Activated T-helper 17 cell treated with anti-CD3 and anti-CD28 coated beads, Interleukin-2, amount 50 U/mL, for 72 hours (primary cell): ENCODE data around the gene DDX19B. TPM values are rescaled to one million over a fixed set of nuclear protein-coding genes. Genes with fewer than 3 reads are reported as not detected.
A peak's percentile ranks its signal among the peaks of the same experiment; 100 is the strongest.
"Not testable (repeated sequence)": the region's sequence is repeated elsewhere in the genome, so short reads cannot be mapped to it uniquely, and the experiment has no call there.

ENCODE experiments used
- ATAC-seq: fragments of 150-1000 bp; cut with Tn5 transposase; replicated peaks from 2 replicates; pipeline ENCODE4 v1.10.0; 2021; ENCODE audit warnings: mild to moderate bottlenecking, moderate library complexity
- H3K27ac Mint-ChIP-seq: one replicate; pipeline ENCODE4 v1.8.0; 2022; ENCODE audit warnings: mixed read lengths
- H3K27me3 Mint-ChIP-seq: one replicate; pipeline ENCODE4 v1.8.0; 2022; ENCODE audit warnings: mixed read lengths
- H3K36me3 Mint-ChIP-seq: one replicate; pipeline ENCODE4 v1.8.0; 2022; ENCODE audit warnings: low read depth, mild to moderate bottlenecking, mixed read lengths
- H3K4me1 Mint-ChIP-seq: one replicate; pipeline ENCODE4 v1.8.0; 2022; ENCODE audit warnings: mixed read lengths
- H3K4me3 Mint-ChIP-seq: one replicate; pipeline ENCODE4 v1.8.0; 2022; ENCODE audit warnings: mild to moderate bottlenecking, mixed read lengths
- H3K9me3 Mint-ChIP-seq: one replicate; pipeline ENCODE4 v1.8.0; 2022; ENCODE audit warnings: mixed read lengths
- total RNA-seq, 2 donors: library from RNA; stranded (reverse); gene quantifications; one replicate each; pipeline ENCODE4 v1.2.3, GENCODE V29; 2022

DDX19B gene
- total RNA-seq, 2 donors from 2014 or later, result 35.2 to 35.4 TPM

DNA sequence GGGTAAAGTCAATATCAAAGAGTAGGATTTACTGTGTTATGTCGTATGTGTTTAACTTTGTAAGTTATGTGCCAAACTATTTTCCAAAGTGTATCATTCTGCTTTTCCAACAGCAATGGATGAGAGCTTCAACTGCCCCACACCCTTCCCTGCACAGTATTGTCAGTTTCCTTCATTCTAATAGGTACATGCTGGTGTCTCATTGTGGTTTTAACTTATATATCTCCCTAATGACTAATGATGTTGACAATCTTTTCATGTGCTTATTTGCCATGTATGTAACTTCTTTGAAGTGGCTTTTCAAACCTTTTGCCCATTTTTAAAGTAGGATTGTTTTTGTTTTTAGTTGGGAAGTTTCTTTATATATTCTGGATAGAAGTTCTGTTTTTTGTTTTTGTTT is 3.8 kb downstream of the DDX19B start:
- peak; percentile 39 for ATAC-seq
- no peaks in the 10 kb centered on the region for H3K27me3 Mint-ChIP-seq
- peaks cover 39% of the 10 kb centered on the region for H3K4me1 Mint-ChIP-seq
- H3K36me3 Mint-ChIP-seq, result peaks cover 48% of the 10 kb centered on the region
- peak overlapping the region; percentile 56 for H3K27ac Mint-ChIP-seq
- H3K9me3 Mint-ChIP-seq, result peaks cover 10% of the 10 kb centered on the region
- H3K4me3 Mint-ChIP-seq, result peak overlapping the region; percentile 16

DNA sequence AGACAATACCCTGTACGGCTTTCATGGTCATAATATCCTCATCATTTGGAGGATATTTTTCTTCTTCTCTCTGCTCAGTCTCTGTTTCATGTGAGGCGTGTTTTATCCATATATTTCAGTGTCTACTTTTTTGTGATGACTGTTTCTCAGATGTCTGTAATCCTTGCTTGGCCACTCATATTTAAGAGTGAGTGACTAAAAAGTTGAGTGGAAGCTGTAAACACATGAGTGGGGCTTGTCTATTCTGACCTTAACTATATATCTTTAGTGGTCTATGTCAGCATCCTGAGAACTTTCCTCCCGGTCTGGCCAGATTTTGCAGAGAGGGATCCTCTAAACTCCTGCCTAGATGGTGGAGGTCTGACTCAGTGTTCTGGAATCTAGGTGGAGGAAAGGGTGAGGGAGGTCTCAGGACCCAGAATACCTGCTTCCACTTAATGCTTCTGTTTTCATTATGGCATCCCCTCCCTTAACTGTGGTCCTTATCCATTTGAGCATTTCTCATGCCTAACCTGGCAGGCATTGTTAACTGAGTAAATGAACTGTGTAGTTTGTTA is 6.0 kb downstream of the DDX19B start:
- peaks cover 44% of the 10 kb centered on the region for H3K36me3 Mint-ChIP-seq
- peak overlapping the region; percentile 4 for H3K4me3 Mint-ChIP-seq
- H3K27ac Mint-ChIP-seq, result peak overlapping the region; percentile 65
- no peaks in the 10 kb centered on the region for H3K27me3 Mint-ChIP-seq
- peaks cover 10% of the 10 kb centered on the region for H3K9me3 Mint-ChIP-seq
- peaks cover 28% of the 10 kb centered on the region for H3K4me1 Mint-ChIP-seq
- peak; percentile 37 for ATAC-seq

DNA sequence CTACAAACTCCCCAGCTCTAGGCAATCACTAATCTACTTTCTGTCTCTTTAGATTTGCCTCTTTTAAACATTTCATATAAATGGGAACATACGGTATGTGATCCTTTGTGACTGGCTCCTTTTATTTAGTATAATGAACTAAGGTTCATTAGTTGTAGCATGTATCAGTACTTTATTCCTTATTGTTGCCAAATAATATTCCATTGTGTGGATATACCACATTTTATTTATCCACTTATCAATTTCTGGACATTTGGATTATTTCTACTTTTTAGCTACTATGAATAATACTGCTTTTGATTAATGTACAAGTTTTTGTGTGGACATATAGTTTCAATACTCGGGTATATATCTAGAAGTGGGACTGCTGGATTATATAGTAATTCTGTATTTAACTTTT is 7.9 kb downstream of the DDX19B start:
- no peaks in the 10 kb centered on the region for H3K9me3 Mint-ChIP-seq
- H3K27me3 Mint-ChIP-seq, result no peaks in the 10 kb centered on the region
- peaks cover 15% of the 10 kb centered on the region for H3K4me1 Mint-ChIP-seq
- no peak overlapping the region for H3K27ac Mint-ChIP-seq
- no peak overlapping the region for H3K4me3 Mint-ChIP-seq
- no peak for ATAC-seq
- peaks cover 30% of the 10 kb centered on the region for H3K36me3 Mint-ChIP-seq

DNA sequence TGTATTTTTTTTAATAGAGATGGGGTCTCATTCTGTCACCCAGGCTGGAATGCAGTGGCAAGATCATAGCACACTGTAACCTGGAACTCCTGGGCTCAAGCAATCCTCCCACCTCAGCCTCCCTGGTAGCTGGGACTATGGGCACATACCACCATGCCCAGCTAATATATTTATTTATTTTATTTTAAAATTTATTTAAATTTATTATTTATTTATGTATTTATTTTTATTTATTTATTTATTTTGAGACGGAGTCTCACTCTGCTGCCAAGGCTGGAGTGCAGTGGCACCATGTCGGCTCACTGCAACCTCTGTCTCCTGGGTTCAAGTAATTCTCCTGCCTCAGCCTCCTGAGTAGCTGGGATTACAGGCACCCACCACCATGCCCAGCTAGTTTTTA is 8.7 kb downstream of the DDX19B start:
- not testable (repeated sequence) for H3K4me1 Mint-ChIP-seq, H3K27me3 Mint-ChIP-seq, H3K27ac Mint-ChIP-seq, H3K9me3 Mint-ChIP-seq, H3K4me3 Mint-ChIP-seq, ATAC-seq
- H3K36me3 Mint-ChIP-seq, result peaks cover 30% of the 10 kb centered on the region

DNA sequence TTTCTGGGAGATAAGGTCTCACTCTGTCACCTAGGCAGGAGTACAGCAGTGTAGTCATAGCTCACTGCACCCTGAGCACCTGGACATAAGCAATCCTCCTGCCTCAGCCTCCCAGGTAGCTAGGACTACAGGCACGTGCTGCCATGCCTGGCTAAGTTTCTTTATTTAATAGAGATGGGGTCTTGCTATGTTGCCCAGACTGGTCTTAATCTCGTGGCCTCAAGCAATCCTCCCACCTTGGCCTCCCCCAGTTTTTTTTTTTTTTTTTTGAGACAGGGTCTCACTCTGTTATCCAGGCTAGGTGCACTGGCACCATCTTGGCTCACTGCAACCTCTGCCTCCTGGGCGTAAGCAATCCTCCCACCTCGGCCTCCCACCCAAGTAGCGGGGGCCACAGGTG is 21.1 kb downstream of the DDX19B start:
- H3K4me1 Mint-ChIP-seq, result no peaks in the 10 kb centered on the region
- H3K9me3 Mint-ChIP-seq, result no peaks in the 10 kb centered on the region
- H3K36me3 Mint-ChIP-seq, result peaks cover 72% of the 10 kb centered on the region
- H3K4me3 Mint-ChIP-seq, result no peak overlapping the region
- H3K27me3 Mint-ChIP-seq, result no peaks in the 10 kb centered on the region
- no peak overlapping the region for H3K27ac Mint-ChIP-seq
- no peak for ATAC-seq

DNA sequence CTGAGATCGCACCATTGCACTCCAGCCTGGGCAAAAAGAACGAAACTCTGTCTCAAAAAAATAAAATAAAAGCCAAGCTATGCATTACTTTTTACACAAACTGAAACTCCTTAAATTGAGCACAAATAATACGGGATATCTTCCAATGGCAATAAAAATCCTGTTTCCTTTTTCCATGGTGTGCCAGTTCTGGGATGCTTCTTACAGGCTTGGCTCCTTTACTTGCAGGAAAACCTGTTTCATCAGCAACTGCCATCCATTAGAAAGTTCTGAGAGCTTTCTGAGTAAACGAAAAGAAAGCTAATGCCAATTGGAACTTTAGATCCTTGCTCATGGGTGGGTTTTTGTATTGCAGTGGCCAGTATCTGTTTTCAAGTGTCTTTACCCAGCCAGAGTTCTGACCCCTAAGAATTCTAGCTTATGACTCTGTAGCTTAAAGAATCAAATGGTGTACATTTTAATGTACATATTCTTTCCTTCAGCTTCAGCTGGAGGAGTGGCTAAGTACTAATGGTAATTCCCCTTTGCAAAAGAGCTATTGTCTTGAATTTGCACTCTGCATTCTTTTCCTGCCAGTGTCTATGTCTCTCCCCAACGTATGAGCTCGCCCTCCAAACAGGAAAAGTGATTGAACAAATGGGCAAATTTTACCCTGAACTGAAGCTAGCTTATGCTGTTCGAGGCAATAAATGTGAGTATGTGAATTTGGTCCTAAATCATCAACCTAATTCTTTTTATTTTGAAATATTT is 26.2 kb downstream of the DDX19B start:
- H3K4me1 Mint-ChIP-seq, result no peaks in the 10 kb centered on the region
- H3K27me3 Mint-ChIP-seq, result no peaks in the 10 kb centered on the region
- H3K36me3 Mint-ChIP-seq, result peaks cover 59% of the 10 kb centered on the region
- H3K4me3 Mint-ChIP-seq, result no peak overlapping the region
- no peaks in the 10 kb centered on the region for H3K9me3 Mint-ChIP-seq
- ATAC-seq, result no peak
- no peak overlapping the region for H3K27ac Mint-ChIP-seq

DNA sequence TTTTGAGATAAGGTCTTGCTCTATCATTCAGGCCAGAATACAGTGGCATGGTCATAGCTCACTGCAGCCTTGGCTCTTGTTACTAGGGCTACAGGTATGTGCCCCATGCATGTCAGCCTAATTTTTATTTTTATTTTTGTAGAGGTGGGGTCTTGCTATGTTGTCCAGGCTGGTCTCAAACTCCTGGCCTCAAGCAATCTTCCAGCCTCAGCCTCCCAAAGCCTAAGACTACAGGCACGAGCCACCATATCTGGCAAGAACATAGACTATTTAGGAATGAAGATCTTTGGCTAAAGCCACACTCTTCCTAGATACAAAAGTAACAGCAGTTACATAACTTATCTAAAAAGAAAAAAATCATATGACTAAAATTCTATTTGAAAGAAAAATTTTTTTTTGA is 32.1 kb downstream of the DDX19B start:
- Mint-ChIP-seq H3K27ac (no peak overlapping the region), H3K27me3 (no peaks in the 10 kb centered on the region), H3K9me3 (no peaks in the 10 kb centered on the region), H3K4me3 (no peak overlapping the region), H3K4me1 (no peaks in the 10 kb centered on the region), H3K36me3 (peaks cover 76% of the 10 kb centered on the region)
- ATAC-seq, result no peak

DNA sequence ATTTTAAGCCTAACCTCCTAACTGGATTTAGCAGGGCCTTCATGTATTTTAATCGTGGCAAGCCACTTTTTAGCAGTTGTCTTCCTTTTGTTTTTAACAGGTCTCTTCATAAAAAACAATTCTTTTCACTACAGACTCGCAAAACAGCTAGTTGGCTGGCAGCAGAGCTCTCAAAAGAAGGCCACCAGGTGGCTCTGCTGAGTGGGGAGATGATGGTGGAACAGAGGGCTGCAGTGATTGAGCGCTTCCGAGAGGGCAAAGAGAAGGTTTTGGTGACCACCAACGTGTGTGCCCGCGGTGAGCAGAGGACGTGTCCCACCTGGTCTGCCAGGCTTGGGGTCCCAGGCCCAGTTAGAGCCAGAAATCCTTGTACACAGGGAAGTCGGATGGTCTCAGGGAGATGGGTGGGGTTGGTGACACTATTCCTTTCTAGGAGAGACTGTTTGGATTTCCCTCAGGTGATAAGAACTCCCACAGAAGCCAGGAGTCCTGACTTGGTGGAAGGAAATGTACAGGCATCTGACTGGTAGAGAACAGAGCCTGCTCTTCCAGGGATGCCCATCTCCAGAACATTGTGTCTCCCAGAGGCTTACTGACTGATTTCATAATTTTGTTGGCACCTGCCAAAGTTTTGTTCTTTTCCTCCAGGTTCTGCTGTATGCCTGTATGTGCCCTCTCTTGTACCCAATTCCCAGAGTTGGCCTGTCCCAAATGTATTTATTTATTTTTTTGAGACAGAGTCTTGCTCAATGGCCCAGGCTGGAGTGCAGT is 32.8 kb downstream of the DDX19B start:
- no peaks in the 10 kb centered on the region for H3K9me3 Mint-ChIP-seq
- peaks cover 80% of the 10 kb centered on the region for H3K36me3 Mint-ChIP-seq
- H3K27me3 Mint-ChIP-seq, result no peaks in the 10 kb centered on the region
- ATAC-seq, result peak; percentile 46
- no peak overlapping the region for H3K4me3 Mint-ChIP-seq
- H3K27ac Mint-ChIP-seq, result no peak overlapping the region
- no peaks in the 10 kb centered on the region for H3K4me1 Mint-ChIP-seq

DNA sequence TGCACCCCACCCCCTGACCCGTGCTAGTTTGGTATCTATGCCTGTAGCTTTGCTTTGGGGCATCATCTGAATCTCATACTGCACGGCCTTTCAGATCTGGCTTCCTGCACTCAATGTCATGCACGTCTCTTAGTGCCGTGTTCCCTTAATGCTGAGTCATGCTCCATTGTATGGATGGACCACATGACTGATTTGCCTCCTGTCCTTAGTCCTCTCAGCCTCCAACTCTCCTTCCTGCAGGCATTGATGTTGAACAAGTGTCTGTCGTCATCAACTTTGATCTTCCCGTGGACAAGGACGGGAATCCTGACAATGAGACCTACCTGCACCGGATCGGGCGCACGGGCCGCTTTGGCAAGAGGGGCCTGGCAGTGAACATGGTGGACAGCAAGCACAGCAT is 33.7 kb downstream of the DDX19B start:
- peaks cover 80% of the 10 kb centered on the region for H3K36me3 Mint-ChIP-seq
- not testable (repeated sequence) for H3K4me3 Mint-ChIP-seq, H3K9me3 Mint-ChIP-seq, H3K27ac Mint-ChIP-seq, H3K4me1 Mint-ChIP-seq, H3K27me3 Mint-ChIP-seq, ATAC-seq

DNA sequence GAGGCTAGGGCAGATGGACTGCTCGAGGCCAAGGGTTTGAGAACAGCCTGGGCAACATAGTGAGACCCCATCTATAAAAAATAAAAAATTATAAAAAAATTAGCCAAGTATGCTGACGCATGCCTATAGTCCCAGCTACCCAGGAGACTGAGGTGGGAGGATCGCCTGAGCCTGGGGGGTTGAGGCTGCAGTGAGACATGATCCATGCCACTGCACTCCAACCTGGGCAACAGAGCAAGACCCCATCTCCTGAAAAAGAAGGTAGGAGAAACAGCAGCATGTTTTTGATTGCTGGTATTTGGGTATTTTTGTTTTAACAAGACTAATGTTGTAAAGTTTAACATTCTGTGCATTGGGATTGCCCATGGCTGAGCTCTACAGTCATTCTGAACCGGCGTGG is 38.8 kb downstream of the DDX19B start:
- Mint-ChIP-seq H3K27ac (no peak overlapping the region), H3K36me3 (peaks cover 32% of the 10 kb centered on the region), H3K4me1 (peaks cover 4% of the 10 kb centered on the region), H3K4me3 (no peak overlapping the region), H3K27me3 (no peaks in the 10 kb centered on the region), H3K9me3 (no peaks in the 10 kb centered on the region)
- ATAC-seq, result no peak

DNA sequence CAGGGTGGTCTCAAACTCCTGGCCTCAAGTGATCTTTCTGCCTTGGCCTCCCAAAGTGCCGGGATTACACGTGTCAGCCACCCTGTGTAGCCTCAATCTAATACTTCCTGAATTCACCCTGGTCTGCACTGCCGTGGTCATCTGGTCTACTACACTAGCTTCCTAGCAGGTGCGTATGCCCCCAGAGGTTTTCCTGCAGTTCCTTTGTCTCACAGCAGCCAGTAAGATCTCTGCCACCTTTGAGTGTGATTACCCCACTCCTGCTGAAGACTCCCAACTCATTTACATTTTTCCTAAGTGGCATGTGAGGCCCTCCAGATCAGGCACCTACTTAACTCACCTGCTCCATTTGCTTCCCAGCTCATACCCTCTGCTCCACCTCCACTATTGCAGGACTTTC is 42.6 kb downstream of the DDX19B start:
- Mint-ChIP-seq H3K36me3 (peaks cover 2% of the 10 kb centered on the region), H3K4me1 (peaks cover 4% of the 10 kb centered on the region), H3K9me3 (no peaks in the 10 kb centered on the region), H3K27me3 (no peaks in the 10 kb centered on the region), H3K27ac (no peak overlapping the region), H3K4me3 (no peak overlapping the region)
- no peak for ATAC-seq

DNA sequence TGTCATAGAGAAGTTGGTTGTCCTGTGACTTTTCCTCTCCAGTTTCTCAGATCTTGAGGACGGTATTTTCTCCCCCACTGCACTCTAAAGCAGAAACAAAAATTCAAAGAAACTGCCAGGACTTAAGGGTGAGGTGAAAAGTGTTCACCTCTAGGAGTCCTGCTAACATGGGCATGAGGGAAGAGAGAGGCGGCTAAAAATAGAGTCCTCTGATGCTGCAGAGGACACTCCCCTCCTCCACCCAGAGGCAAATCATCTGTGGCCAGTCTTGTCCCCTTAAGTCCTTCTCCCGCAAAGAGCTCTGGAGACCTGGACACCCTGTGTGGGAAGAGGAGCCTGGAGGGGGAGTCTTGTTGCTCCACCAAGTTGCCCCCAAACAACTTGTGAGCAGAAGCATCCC is 43.0 kb downstream of the DDX19B start:
- H3K4me1 Mint-ChIP-seq, result peaks cover 4% of the 10 kb centered on the region
- H3K36me3 Mint-ChIP-seq, result peaks cover 5% of the 10 kb centered on the region
- no peaks in the 10 kb centered on the region for H3K9me3 Mint-ChIP-seq
- H3K27ac Mint-ChIP-seq, result no peak overlapping the region
- no peaks in the 10 kb centered on the region for H3K27me3 Mint-ChIP-seq
- ATAC-seq, result no peak
- H3K4me3 Mint-ChIP-seq, result no peak overlapping the region

DNA sequence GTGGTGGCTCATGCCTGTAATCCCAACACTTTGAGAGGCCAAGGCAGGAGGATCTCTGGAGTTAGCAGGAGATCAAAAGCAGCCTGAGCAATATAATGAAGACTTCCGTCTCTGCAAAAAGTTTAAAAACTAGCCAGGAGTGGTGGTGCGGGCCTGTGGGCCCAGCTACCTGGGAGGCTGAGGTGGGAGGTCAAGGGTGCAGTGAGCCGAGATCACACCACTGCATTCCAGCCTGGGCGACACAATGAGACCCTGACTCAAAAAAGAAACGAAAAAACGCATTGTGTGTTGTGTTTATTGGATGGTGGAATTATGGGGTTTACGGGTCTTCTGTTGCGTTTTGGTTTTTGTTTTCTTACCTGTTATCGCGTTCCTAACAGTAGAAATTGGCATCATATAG is 46.9 kb downstream of the DDX19B start:
- H3K36me3 Mint-ChIP-seq, result peaks cover 38% of the 10 kb centered on the region
- H3K4me3 Mint-ChIP-seq, result peak overlapping the region; percentile 93
- H3K27ac Mint-ChIP-seq, result peak overlapping the region; percentile 93
- peaks cover 16% of the 10 kb centered on the region for H3K4me1 Mint-ChIP-seq
- no peaks in the 10 kb centered on the region for H3K9me3 Mint-ChIP-seq
- no peak for ATAC-seq
- no peaks in the 10 kb centered on the region for H3K27me3 Mint-ChIP-seq

DNA sequence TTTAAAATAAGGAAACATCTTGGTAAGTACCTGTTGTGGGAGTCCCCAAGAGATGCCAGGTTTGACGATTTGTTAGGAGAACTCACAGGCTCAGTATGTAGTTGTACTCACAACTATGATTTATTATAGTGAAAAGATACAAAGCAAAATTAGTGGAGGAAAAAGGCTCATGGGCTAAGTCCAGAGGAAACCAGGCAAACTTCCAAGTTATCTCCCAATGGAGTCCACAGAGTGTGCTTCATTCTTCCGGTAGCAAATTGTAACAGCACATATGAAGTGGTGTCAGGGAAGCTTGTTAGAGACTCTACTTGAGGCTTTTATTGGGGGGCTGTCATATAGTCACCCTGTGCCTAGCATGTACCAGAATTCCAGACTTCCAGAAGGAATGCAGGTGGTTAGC is 50.0 kb downstream of the DDX19B start:
- Mint-ChIP-seq H3K4me1 (peaks cover 16% of the 10 kb centered on the region), H3K36me3 (peaks cover 63% of the 10 kb centered on the region), H3K27ac (no peak overlapping the region), H3K4me3 (peak overlapping the region; percentile 27), H3K9me3 (no peaks in the 10 kb centered on the region), H3K27me3 (no peaks in the 10 kb centered on the region)
- ATAC-seq, result no peak

DNA sequence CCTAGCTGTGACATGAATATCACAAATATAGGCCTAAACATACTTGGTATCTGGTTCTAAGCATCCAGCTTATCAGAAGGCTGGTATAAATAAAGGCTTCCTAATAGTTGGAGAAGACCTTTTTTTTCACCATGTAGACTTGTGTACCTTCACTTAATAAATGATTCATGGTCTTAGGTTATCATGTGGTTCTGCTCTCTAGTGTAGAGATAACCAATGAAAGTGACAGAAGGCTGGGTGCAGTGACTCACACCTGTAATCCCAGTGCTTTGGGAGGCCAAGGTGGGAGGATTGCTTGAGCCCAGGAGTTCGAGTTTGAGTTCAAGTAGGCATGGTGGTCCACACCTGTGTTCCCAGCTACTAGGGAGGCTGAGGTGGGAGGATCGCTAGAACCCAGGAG is 50.8 kb downstream of the DDX19B start:
- Mint-ChIP-seq H3K27ac (no peak overlapping the region), H3K27me3 (no peaks in the 10 kb centered on the region), H3K4me1 (peaks cover 16% of the 10 kb centered on the region), H3K4me3 (peak overlapping the region; percentile 27), H3K9me3 (no peaks in the 10 kb centered on the region), H3K36me3 (peaks cover 71% of the 10 kb centered on the region)
- ATAC-seq, result peak; percentile 38
